ENCODE measurements around the gene TAOK3.

- TF ChIP-seq POLR2A (IDR thresholded peaks at IDR 0.05), result no peak
- no peak for TF ChIP-seq CTCF (IDR thresholded peaks at IDR 0.05)
Observed at GRCh38 chr12:118374909-118375308, 2.2 kb upstream of the TAOK3 start.
